ENCODE measurements around the gene IL4.

The IL4 gene

DNA sequence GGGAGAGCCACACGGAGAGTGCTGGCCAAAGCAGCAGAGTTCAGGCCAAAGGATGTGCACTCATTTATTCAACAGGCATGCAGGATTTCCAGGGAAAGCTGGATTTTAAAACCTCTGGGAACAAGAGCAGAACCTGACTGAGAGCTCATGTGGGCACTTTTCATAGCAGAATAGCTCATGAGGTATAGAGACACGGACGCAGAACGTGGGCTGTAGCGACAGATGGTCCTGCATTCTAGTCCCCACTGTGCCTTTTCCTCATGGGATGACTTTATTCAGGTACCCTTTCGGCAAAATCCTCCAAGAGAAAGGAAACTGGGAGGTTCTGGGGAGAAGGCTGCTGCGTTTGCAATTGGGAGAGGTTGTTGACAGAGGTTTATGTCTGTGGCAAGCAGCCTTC is 5.4 kb downstream of the IL4 start:
- H3K4me3 ChIP-seq (ENCODE audit: low read depth, low read length), result no peak overlapping the region
- TF ChIP-seq, protein P1, sequence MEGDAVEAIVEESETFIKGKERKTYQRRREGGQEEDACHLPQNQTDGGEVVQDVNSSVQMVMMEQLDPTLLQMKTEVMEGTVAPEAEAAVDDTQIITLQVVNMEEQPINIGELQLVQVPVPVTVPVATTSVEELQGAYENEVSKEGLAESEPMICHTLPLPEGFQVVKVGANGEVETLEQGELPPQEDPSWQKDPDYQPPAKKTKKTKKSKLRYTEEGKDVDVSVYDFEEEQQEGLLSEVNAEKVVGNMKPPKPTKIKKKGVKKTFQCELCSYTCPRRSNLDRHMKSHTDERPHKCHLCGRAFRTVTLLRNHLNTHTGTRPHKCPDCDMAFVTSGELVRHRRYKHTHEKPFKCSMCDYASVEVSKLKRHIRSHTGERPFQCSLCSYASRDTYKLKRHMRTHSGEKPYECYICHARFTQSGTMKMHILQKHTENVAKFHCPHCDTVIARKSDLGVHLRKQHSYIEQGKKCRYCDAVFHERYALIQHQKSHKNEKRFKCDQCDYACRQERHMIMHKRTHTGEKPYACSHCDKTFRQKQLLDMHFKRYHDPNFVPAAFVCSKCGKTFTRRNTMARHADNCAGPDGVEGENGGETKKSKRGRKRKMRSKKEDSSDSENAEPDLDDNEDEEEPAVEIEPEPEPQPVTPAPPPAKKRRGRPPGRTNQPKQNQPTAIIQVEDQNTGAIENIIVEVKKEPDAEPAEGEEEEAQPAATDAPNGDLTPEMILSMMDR (IDR thresholded peaks at IDR 0.05; ENCODE audit: low read depth, low read length), result no peak
- no peak for TF ChIP-seq MYC (IDR thresholded peaks at IDR 0.05; ENCODE audit: low read depth, low read length)
- no peak for TF ChIP-seq MAX (IDR thresholded peaks at IDR 0.05; ENCODE audit: low read depth, low read length)
- no peak for TF ChIP-seq POLR2A (IDR thresholded peaks at IDR 0.05; ENCODE audit: extremely low read depth, insufficient read length)
- no peak for DNase-seq (ENCODE audit: low read depth)

DNA sequence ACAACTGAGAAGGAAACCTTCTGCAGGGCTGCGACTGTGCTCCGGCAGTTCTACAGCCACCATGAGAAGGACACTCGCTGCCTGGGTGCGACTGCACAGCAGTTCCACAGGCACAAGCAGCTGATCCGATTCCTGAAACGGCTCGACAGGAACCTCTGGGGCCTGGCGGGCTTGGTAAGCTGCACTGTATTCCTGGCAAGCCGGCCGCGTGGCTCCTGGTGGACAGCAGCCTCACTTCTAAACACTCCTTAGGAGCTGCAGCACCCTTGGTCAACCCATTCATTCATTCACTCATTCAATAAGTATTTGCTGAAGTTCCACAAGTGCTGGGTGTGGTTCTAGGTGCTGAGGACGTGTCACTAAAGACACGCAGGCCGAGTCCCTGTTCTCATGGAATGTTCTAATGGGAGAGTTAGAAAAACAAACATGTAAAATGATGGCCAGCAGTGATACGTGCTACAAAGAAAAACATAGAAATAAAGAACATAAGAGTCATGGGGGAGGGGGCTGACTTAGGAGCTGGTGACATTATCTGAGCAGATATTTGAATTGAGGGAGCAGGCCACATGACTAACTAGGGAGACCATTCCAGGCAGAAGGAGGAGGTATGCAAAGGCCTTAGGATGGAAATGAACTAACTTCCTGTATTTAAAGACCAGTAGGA is 6.1 kb downstream of the IL4 start:
- H3K4me3 ChIP-seq (ENCODE audit: low read depth, low read length), result no peak overlapping the region
- TF ChIP-seq MYC (IDR thresholded peaks at IDR 0.05; ENCODE audit: low read depth, low read length) (no peak), POLR2A (IDR thresholded peaks at IDR 0.05; ENCODE audit: extremely low read depth, insufficient read length) (no peak), MAX (IDR thresholded peaks at IDR 0.05; ENCODE audit: low read depth, low read length) (no peak)
- TF ChIP-seq, protein P1 (IDR thresholded peaks at IDR 0.05; ENCODE audit: low read depth, low read length), result no peak
- no peak for DNase-seq (ENCODE audit: low read depth)

DNA sequence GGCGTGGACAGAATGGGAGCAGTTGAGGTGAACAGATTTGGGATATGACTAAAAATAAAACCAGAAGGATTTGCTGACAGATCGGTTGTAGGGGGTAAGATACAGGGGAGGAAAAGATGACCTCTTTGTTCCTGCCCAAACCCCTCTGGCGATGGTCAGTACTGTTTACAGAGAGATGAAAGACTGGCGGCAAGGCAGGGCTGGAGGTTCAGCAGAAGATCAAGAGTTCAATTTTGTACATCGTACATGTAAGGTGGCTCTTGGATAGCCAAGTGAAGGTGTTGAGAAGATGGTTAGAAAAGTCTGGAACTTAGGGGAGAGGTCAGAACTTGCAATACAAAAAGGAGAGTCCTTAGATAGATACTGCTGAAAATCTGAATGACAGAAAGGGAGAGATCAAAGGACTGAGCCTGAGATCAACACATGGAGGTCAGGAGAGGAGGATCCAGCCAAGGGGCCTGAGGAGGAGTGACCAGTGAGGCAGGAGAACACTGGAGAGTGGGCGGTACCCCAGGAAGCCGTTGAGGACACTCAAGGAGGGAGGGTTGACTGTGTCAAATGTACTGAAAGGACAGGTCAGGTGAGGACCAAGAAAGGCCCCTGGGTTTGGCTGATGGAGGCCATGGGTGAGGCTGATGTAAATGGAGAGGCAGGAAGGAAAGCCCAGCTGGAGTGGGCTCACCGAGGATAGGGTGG is 7.1 kb downstream of the IL4 start:
- H3K4me3 ChIP-seq (ENCODE audit: low read depth, low read length), result no peak overlapping the region
- DNase-seq (ENCODE audit: low read depth), result no peak
- TF ChIP-seq MAX (IDR thresholded peaks at IDR 0.05; ENCODE audit: low read depth, low read length) (no peak), MYC (IDR thresholded peaks at IDR 0.05; ENCODE audit: low read depth, low read length) (no peak), POLR2A (IDR thresholded peaks at IDR 0.05; ENCODE audit: extremely low read depth, insufficient read length) (no peak)
- TF ChIP-seq, protein P1 (IDR thresholded peaks at IDR 0.05; ENCODE audit: low read depth, low read length), result no peak

DNA sequence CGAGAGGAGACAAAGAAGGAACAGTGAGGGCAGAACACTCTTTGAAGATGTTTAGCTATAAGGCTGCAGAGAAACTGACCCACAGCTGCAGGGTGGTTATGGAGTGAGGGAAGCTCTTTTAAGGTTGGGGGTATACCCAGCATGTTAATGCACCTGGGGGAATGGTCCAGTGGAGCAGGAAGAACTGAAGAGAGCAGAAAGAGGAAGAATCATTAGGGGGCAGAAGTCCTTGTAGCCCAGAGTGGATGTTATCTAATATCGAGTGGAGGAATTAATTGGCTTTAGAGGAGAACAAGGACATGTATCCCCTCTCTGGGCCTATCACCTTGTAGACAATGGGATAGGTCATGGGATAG is 7.7 kb downstream of the IL4 start:
- TF ChIP-seq, protein P1 (IDR thresholded peaks at IDR 0.05; ENCODE audit: low read depth, low read length), result no peak
- TF ChIP-seq MAX (IDR thresholded peaks at IDR 0.05; ENCODE audit: low read depth, low read length), result no peak
- TF ChIP-seq MYC (IDR thresholded peaks at IDR 0.05; ENCODE audit: low read depth, low read length), result no peak
- no peak for TF ChIP-seq POLR2A (IDR thresholded peaks at IDR 0.05; ENCODE audit: extremely low read depth, insufficient read length)
- no peak overlapping the region for H3K4me3 ChIP-seq (ENCODE audit: low read depth, low read length)
- DNase-seq (ENCODE audit: low read depth), result no peak

DNA sequence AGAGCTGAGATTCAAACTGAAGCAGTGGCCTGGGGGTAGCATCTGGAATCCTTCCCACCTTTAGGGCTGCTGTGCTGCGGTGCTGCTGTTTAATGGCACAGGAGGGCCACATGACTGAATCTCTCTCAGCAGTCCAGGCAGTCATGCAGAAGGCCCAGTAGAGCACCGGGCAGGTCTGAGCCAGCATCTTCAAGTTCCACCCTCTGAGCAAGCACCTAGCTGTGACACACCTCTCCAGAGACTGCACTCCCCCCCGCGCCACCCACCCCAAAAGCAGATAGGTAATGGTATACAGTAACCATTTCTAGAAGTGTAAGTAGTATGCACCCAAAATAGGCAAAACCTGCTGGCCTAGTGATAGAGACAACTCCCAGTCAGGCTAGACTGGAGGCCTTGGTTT is 8.2 kb downstream of the IL4 start:
- no peak for DNase-seq (ENCODE audit: low read depth)
- TF ChIP-seq MAX (IDR thresholded peaks at IDR 0.05; ENCODE audit: low read depth, low read length) (no peak), MYC (IDR thresholded peaks at IDR 0.05; ENCODE audit: low read depth, low read length) (no peak), POLR2A (IDR thresholded peaks at IDR 0.05; ENCODE audit: extremely low read depth, insufficient read length) (no peak)
- TF ChIP-seq, protein P1 (IDR thresholded peaks at IDR 0.05; ENCODE audit: low read depth, low read length), result no peak
- H3K4me3 ChIP-seq (ENCODE audit: low read depth, low read length), result no peak overlapping the region
